Measurements from ENCODE around the gene THSD8.

DNA sequence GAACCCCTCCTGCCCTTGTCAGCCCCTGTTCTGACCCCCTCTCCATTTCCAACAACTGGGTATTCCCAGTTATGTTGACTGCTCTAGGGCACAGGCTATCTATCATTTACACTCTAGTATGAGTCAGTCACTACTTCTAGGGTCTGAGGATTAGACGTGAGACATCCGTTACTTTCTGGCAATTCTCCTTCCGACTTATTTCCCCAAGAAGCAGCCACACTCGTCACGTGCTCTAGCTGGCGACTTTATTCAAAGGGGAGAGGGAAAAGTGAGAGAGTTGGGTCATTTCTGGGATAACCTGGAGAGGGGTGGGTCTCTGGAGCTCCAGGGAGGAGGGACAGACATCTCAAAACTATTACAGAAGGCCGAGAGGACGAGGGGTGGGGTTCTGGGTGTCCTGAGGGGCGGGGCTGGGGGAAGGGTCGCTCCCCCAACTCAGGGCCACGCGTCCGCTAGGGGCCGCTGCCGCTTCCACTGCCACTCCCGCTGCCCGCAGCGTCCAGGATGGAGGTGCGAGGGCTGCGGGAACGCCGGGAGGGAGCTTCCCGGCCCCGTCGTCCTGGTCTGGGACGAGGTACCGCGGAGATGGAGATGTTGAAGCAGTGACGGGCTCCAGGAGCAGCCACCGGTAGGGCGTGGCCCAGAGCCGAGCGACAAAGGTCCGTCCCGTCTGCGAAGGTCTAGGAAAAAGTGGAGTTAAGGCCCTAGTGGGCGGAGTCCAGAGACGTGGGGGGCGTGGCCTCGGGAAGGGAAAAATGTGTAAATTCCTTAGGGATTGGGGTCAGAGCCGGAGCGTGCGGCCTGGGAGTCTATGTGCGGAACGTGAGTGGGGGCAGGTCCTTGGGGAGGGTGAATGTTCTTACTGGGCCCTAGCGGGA lies 23.6 kb downstream of the THSD8 start:
- peak in 1 of 6 experiments; percentile 36 for TF ChIP-seq CTCF (IDR thresholded peaks at IDR 0.05)
- no peak for TF ChIP-seq POLR2A (IDR thresholded peaks at IDR 0.05)

All from thyroid gland (tissue), 4 donors.